HepG2 (cell line): ENCODE measurements around the gene AGBL2. TPM values are rescaled to one million over a fixed set of nuclear protein-coding genes. Genes with fewer than 3 reads are reported as not detected.

ENCODE experiments used
- CREM ChIP-seq, 2 experiments: sonication (generic) in 1 of 2; formaldehyde crosslinking in 1 of 2; IDR thresholded peaks; 2 replicates each; pipeline versions ENCODE4 v1.4.0 to v1.6.1; 2016 to 2020; ENCODE audit warnings: antibody characterized with exemption in 1 of 2, mild to moderate bottlenecking in 1 of 2, missing genetic modification reagents in 1 of 2
- DNMT1 ChIP-seq: sonication (generic); formaldehyde crosslinking; IDR thresholded peaks from 2 replicates; pipeline ENCODE4 v1.5.1; 2020; ENCODE audit warnings: mild to moderate bottlenecking, missing genetic modification reagents
- ERF ChIP-seq: IDR thresholded peaks from 2 replicates; pipeline ENCODE4 v1.6.1; 2018; ENCODE audit warnings: missing biosample characterization, missing genetic modification reagents
- HMG20A ChIP-seq: IDR thresholded peaks from 2 replicates; pipeline ENCODE4 v1.6.1; 2016; ENCODE audit warnings: borderline replicate concordance
- IRF2 ChIP-seq: IDR thresholded peaks from 2 replicates; pipeline ENCODE4 v1.6.1; 2018; ENCODE audit warnings: missing genetic modification reagents, missing compliant biosample characterization
- KDM2A ChIP-seq: sonication (generic); formaldehyde crosslinking; IDR thresholded peaks from 2 replicates; pipeline ENCODE4 v1.4.0; 2020; ENCODE audit warnings: low read depth, missing genetic modification reagents, borderline replicate concordance
- NFKB2 ChIP-seq: sonication (generic); formaldehyde crosslinking; IDR thresholded peaks from 2 replicates; pipeline ENCODE4 v1.4.0; 2020; ENCODE audit warnings: missing genetic modification reagents, borderline replicate concordance
- NKX3-1 ChIP-seq: sonication (generic); formaldehyde crosslinking; IDR thresholded peaks from 2 replicates; pipeline ENCODE4 v1.5.0; 2020; ENCODE audit warnings: missing genetic modification reagents
- SRSF4 ChIP-seq: fragments of 200-400 bp; formaldehyde crosslinking; IDR thresholded peaks from one replicate; pipeline ENCODE4 v1.6.1; 2018; ENCODE audit warnings: mild to moderate bottlenecking, low read depth, low read length, moderate library complexity; ENCODE audit not compliant: poor library complexity, severe bottlenecking
- TRIM24 ChIP-seq: sonication (generic); formaldehyde crosslinking; IDR thresholded peaks from 2 replicates; pipeline ENCODE4 v1.8.0; 2022; ENCODE audit warnings: mild to moderate bottlenecking, missing genetic modification reagents
- ZFP36 ChIP-seq: fragments of 150-350 bp; IDR thresholded peaks from 2 replicates; pipeline ENCODE4 v1.6.1; 2018; ENCODE audit warnings: borderline replicate concordance, low read length, low read depth; ENCODE audit not compliant: partially characterized antibody
- ZFYVE20 ChIP-seq: sonication (generic); formaldehyde crosslinking; IDR thresholded peaks from 2 replicates; pipeline ENCODE4 v1.8.0; 2023; ENCODE audit warnings: low read depth, mild to moderate bottlenecking, moderate library complexity, missing genetic modification reagents, borderline replicate concordance
- ZNF33A ChIP-seq: sonication (generic); formaldehyde crosslinking; IDR thresholded peaks from 2 replicates; pipeline ENCODE4 v1.5.1; 2020; ENCODE audit warnings: missing genetic modification reagents, mild to moderate bottlenecking, moderate library complexity, borderline replicate concordance
- ZNF883 ChIP-seq: sonication (generic); formaldehyde crosslinking; IDR thresholded peaks from 2 replicates; pipeline ENCODE4 v1.5.1; 2020; ENCODE audit warnings: mild to moderate bottlenecking, missing genetic modification reagents; ENCODE audit errors: not compliant biosample characterization
- polyA plus RNA-seq, 8 experiments: library from polyadenylated mRNA; depleted of rRNA in 3 of 8; stranded (reverse) in 7 of 8; unstranded in 1 of 8; fragments of >200 nt; fragmentation: Illumina TruSeq in 4 of 8; extraction: Trizol in 4 of 8; gene quantifications; 2 replicates each; pipeline versions ENCODE4 v1.2.1 to v1.2.3, GENCODE V29; 2011 to 2016; ENCODE audit warnings: low read depth in 4 of 8, missing spikeins in 1 of 8, mixed read lengths in 1 of 8; ENCODE audit not compliant: insufficient read depth in 1 of 8
- total RNA-seq, 5 experiments: library from RNA; depleted of rRNA; stranded (reverse); fragments of >200 nt; fragmentation: Illumina TruSeq; extraction: Trizol; gene quantifications; 2 replicates each; pipeline ENCODE4 v1.2.3, GENCODE V29; 2016; ENCODE audit warnings: low read depth in 1 of 5
- TF ChIP-seq, protein P1 (sequence below): sonication (generic); formaldehyde crosslinking; IDR thresholded peaks from 2 replicates; pipeline ENCODE4 v1.4.0; 2020; ENCODE audit warnings: missing genetic modification reagents
- TF ChIP-seq, protein P2 (sequence below): sonication (generic); formaldehyde crosslinking; IDR thresholded peaks from 2 replicates; pipeline ENCODE4 v1.4.0; 2020; ENCODE audit warnings: missing genetic modification reagents, borderline replicate concordance
- TF ChIP-seq, protein P3 (sequence below): sonication (generic); formaldehyde crosslinking; IDR thresholded peaks from 2 replicates; pipeline ENCODE4 v1.5.0; 2020; ENCODE audit warnings: mild to moderate bottlenecking, missing genetic modification reagents, moderate library complexity
- TF ChIP-seq, protein P4 (sequence below): sonication (generic); formaldehyde crosslinking; IDR thresholded peaks from 2 replicates; pipeline ENCODE4 v1.4.0; 2020; ENCODE audit warnings: missing genetic modification reagents
- TF ChIP-seq, protein P5 (sequence below): sonication (generic); formaldehyde crosslinking; IDR thresholded peaks from 2 replicates; pipeline ENCODE4 v1.4.0; 2020; ENCODE audit warnings: mild to moderate bottlenecking, low read depth, missing genetic modification reagents

Gene AGBL2
- total and polyA plus RNA-seq, 2 of the 13 experiments (the other 11 are each of a cell fraction or from before 2014, with no cell fraction given), result 1.6 to 5.7 TPM

DNA sequence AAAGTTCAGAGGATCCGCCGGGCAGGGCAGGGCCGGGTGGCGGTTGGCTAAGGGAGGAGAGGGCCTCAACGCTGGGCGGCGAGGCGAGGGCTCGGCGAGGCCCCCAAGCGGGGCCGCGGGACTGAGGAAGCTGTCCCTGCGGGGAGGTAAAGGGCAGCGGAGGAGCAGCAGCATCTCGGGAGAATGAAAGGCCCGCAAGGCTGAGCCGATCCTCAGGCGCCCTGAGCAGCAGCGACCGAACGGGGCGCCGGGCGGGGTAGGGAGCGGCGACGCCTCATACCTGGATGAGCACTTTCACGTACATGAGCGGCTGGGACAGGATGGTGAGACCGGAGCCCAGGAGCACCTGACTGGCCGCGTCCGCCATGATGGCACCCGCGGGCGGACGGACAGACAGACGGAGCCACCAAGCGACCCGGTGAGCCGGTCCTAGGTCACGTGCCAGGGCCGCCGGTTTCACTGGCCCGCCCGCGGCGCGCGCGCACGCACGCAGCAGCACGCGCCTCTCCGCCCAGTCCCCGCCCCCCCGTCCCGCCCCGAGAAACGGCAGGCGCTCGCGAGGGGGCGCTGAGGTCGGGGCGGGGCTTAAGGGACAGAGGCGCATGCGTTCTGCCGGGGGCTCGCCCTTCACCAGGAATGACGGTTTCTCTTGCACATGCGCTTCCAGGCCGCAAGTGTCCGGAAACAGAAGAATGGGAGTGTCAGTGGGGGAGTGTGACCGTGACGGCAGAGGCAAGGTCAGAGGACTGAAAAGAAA is 72.9 kb downstream of the AGBL2 start, which contains the start of gene MTCH2 (continued):
- no peak for TF ChIP-seq SRSF4
- peak; percentile 90 for TF ChIP-seq ZNF883 (CRISPR knock-in tag)
- TF ChIP-seq TRIM24 (CRISPR knock-in tag), result no peak
- TF ChIP-seq ERF (CRISPR knock-in tag), result peak; percentile 87
- TF ChIP-seq NFKB2 (CRISPR knock-in tag), result peak; percentile 98
- TF ChIP-seq IRF2, result 0 out of 2 replicates have a peak, but pooled peaks have one; percentile 17
- TF ChIP-seq, protein P1, sequence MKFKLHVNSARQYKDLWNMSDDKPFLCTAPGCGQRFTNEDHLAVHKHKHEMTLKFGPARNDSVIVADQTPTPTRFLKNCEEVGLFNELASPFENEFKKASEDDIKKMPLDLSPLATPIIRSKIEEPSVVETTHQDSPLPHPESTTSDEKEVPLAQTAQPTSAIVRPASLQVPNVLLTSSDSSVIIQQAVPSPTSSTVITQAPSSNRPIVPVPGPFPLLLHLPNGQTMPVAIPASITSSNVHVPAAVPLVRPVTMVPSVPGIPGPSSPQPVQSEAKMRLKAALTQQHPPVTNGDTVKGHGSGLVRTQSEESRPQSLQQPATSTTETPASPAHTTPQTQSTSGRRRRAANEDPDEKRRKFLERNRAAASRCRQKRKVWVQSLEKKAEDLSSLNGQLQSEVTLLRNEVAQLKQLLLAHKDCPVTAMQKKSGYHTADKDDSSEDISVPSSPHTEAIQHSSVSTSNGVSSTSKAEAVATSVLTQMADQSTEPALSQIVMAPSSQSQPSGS (CRISPR knock-in tag), result peak; percentile 57; the same call in 1 of the 2 replicates
- TF ChIP-seq DNMT1 (CRISPR knock-in tag), result no peak
- TF ChIP-seq, protein P2, sequence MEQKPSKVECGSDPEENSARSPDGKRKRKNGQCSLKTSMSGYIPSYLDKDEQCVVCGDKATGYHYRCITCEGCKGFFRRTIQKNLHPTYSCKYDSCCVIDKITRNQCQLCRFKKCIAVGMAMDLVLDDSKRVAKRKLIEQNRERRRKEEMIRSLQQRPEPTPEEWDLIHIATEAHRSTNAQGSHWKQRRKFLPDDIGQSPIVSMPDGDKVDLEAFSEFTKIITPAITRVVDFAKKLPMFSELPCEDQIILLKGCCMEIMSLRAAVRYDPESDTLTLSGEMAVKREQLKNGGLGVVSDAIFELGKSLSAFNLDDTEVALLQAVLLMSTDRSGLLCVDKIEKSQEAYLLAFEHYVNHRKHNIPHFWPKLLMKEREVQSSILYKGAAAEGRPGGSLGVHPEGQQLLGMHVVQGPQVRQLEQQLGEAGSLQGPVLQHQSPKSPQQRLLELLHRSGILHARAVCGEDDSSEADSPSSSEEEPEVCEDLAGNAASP (CRISPR knock-in tag), result no peak; the same call in 1 of the 2 replicates
- peak; percentile 44; the same call in 1 of the 2 replicates for TF ChIP-seq HMG20A (CRISPR knock-in tag)
- no peak for TF ChIP-seq ZFP36
- TF ChIP-seq, protein P3, sequence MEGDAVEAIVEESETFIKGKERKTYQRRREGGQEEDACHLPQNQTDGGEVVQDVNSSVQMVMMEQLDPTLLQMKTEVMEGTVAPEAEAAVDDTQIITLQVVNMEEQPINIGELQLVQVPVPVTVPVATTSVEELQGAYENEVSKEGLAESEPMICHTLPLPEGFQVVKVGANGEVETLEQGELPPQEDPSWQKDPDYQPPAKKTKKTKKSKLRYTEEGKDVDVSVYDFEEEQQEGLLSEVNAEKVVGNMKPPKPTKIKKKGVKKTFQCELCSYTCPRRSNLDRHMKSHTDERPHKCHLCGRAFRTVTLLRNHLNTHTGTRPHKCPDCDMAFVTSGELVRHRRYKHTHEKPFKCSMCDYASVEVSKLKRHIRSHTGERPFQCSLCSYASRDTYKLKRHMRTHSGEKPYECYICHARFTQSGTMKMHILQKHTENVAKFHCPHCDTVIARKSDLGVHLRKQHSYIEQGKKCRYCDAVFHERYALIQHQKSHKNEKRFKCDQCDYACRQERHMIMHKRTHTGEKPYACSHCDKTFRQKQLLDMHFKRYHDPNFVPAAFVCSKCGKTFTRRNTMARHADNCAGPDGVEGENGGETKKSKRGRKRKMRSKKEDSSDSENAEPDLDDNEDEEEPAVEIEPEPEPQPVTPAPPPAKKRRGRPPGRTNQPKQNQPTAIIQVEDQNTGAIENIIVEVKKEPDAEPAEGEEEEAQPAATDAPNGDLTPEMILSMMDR (CRISPR knock-in tag), result peak; percentile 71
- no peak for TF ChIP-seq ZNF33A (CRISPR knock-in tag)
- TF ChIP-seq, protein P4, sequence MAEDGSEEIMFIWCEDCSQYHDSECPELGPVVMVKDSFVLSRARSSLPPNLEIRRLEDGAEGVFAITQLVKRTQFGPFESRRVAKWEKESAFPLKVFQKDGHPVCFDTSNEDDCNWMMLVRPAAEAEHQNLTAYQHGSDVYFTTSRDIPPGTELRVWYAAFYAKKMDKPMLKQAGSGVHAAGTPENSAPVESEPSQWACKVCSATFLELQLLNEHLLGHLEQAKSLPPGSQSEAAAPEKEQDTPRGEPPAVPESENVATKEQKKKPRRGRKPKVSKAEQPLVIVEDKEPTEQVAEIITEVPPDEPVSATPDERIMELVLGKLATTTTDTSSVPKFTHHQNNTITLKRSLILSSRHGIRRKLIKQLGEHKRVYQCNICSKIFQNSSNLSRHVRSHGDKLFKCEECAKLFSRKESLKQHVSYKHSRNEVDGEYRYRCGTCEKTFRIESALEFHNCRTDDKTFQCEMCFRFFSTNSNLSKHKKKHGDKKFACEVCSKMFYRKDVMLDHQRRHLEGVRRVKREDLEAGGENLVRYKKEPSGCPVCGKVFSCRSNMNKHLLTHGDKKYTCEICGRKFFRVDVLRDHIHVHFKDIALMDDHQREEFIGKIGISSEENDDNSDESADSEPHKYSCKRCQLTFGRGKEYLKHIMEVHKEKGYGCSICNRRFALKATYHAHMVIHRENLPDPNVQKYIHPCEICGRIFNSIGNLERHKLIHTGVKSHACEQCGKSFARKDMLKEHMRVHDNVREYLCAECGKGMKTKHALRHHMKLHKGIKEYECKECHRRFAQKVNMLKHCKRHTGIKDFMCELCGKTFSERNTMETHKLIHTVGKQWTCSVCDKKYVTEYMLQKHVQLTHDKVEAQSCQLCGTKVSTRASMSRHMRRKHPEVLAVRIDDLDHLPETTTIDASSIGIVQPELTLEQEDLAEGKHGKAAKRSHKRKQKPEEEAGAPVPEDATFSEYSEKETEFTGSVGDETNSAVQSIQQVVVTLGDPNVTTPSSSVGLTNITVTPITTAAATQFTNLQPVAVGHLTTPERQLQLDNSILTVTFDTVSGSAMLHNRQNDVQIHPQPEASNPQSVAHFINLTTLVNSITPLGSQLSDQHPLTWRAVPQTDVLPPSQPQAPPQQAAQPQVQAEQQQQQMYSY (CRISPR knock-in tag), result peak; percentile 54; the same call in 1 of the 2 replicates
- TF ChIP-seq, protein P5, sequence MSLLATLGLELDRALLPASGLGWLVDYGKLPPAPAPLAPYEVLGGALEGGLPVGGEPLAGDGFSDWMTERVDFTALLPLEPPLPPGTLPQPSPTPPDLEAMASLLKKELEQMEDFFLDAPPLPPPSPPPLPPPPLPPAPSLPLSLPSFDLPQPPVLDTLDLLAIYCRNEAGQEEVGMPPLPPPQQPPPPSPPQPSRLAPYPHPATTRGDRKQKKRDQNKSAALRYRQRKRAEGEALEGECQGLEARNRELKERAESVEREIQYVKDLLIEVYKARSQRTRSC (CRISPR knock-in tag), result no peak
- TF ChIP-seq ZFYVE20 (CRISPR knock-in tag), result no peak
- TF ChIP-seq CREM (IDR thresholded peaks at IDR 0.05), result peak; percentile 42; the same call in 1 of the 2 replicates
- no peak for TF ChIP-seq CREM (CRISPR knock-in tag; IDR thresholded peaks at IDR 0.05)
- TF ChIP-seq KDM2A, result peak; percentile 96
- TF ChIP-seq NKX3-1, result peak; percentile 94; the same call in 1 of the 2 replicates
